Stimulated activated CD8-positive, alpha-beta memory T cell treated with anti-CD3 and anti-CD28 coated beads, Interleukin-12 subunit alpha, Interleukin-12 subunit beta, amount 100 ng/mL, for 24 hours (primary cell): ENCODE data around the gene WDR54.
"Not testable (repeated sequence)": the region's sequence is repeated elsewhere in the genome, so short reads cannot be mapped to it uniquely, and the experiment has no call there.

ENCODE experiments used
- DNase-seq: peaks from one replicate; pipeline ENCODE4 v3.0.0-alpha.2; 2020; ENCODE audit errors: extremely low read depth

The WDR54 gene

GRCh38 chr2:74429487-74430451 lies 8.2 kb downstream of the WDR54 start:
- no peak for DNase-seq

DNA sequence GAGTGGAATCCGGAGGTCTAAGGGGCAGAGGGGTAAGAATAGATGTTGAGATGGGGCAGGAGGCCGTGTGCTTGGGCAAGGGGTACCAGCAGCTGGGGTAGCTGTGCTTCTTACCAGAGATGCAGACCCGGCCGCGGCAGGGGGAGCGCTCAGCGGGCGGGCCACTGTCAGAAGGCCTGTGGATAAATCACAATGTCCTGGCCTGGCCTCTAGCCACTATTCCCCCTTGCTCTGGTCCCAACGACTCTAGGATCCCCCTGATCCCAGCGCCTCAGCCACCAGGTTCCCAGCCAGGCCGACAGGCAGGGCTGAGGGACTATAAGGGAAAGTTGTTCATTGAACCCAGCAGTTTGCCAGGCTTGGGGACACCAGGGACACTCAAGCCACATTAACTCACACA lies 9.0 kb downstream of the WDR54 start:
- no peak for DNase-seq

DNA sequence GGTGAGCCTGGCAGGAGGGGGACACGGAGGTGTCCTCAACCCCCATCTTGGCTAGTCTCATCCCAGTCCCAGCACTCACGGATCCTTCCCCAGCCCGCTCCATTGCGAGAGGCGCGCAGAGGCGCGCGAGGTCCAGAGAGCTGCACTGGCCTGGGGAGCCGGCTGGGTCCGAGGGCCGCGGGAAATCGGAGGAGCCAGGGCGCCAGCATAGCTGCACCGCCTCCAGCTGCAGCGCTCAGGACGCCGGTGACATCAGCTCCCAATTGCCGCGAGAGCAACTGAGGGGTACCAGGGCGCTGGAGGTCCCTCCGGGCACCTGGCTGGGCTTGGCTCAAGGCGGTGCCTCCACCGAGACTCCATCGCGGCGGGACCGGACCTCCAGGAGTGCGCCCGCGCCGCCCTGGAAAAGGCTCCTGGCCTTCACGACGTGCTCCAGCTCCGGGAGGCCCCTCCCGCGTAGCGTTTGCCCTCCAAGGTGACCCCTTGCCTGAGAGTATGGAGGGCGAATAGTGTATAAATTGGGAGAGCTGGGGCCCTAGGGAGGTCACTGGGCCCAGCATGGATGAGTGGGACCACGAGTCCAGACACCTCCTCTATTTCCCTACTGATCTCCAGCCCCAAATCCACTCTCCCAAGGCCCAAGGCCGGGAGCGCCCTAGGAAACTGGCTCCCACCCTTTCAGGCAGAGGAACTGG lies 14.7 kb downstream of the WDR54 start:
- no peak for DNase-seq

DNA sequence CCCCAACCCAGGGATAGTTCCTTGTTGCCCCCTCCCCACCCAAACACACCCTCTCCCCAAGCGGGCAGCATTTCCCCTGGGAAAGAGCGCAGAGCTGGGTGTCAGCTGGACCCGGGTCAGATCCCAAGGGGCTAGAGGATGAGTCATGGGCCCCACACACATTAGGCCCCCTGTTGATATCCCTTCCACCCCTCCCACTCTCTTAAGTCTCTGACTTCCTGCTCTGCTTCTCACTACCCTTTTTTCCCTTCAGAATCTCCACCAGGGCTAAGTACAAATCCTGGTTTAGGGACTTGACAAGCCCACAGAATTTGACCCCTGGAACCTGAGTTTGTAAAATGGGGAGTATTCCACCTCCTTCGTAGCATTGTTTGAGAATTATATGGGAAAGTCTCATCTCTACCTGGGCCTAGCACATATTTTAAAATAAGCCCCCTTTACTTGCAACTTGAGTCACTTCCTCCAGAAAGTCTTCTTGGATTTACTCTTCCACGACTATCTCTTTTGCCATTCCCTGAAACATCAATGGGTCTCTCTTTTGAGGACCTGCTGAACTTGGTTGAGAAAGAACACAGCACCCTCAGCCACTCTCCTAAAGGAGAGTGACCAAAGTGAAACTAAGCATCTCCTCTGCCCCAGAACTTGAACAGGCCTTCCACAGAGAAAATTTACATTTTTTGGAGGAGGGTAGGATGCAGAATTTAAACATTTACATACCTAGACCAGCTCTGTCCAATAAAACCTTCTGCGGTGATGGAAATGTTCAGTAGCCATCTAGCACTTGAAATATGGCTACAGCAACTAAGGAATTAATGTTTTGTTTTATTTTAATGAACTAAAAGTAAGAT lies 15.5 kb downstream of the WDR54 start:
- no peak for DNase-seq

DNA sequence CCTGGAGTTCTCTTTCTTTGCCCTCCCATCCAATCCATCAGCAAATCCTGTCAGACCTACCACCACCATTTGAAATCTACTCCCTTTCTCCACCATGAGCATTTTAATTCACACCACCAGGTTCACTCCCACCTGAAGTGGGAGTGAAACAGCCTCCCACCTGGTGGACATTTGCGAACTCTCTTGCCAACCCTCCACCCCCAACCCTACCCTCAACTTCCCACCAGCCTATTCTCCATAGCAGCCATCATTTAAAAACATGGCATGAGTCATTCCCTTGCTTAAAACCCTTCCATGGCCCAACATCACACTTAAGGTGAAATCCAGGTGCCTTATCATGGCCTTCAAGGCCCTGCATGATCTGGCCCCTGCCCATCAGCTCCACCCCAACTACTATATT lies 16.7 kb downstream of the WDR54 start:
- no peak for DNase-seq

DNA sequence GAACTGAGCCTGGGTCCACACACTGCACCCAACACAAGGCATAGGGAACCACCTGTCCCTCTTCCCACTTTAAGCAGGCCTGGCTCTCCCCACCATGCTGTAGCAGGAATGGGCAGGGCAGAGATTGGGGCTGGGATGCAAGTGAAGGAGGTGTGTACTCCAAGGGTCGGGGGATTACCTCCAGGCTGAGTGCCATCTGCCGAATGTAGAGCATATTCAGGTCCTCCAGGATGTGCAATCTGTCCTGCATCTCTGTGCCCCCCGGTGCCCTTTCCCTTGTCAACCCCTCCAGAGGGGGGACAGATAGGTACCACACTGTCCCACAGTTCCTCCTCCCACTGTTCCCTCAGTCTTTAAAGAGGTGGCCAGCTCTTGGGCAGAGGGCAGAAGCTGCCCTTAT lies 17.8 kb downstream of the WDR54 start:
- no peak for DNase-seq

- no peak for DNase-seq
These were observed 18.4 kb downstream of the WDR54 start for GRCh38 chr2:74439803-74440377.

DNA sequence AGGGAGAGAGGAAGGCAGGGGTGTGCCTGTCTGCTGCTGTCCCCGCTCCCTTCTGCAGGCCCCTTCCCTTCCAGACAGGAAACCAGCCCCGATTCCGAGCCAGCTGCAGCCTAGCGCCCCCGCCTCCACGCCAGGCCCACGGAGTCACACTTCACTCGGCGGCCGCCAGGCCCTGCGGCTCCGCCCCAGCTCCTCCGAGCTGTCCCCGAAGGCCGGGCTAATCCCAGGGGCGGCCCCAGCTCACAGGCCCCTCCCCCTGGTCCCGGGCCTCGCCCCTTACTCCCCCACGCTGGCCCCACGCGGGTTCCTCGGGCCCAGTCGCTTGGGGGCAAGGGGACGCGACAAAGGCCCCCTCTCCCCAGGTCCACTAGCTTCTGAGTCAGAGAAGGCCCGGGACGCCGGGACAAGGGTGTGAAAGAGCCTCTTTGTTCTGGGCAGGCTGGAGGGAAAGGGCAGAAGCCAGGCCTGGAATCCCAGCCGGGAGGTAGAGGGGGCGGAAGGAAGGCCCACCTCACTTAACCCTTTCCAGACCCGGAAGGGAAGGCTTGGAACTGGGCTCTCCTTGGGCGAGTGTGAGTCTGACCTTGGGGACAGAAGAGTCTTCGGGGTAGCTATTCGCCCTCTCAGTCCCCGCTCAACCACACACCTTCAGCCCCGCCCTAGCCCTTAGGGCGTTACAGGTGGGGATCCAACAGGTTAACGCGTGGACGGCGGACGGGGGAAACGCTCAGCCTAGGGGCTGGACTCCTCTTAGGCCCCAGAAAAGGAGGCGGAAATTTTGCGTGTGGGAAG lies 19.0 kb downstream of the WDR54 start:
- no peak for DNase-seq

DNA sequence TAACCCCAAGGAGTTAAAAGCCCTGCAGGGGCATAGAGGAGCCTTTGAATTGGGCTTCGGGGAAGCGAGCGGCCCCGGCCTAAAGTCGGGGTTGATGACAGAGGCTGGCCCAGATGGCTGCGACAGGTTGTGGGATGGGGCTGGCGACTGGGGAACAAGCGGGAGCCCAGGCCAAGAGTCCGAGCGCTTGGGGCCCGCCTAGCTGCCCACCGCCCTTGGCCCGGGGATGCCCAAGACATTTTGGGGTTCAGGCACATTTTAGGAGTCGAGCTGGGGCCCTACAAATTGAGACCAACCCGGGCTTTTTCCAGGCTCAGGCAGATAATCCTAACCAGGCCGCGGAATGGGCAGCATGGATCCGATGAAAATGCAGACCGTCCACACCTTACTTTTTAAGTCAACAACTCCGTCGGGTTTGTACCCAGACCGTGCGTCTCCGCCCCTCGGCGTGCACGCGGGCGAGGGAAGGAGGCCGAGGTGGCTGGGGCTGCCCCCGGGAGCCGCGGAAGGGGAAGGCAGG lies 19.7 kb downstream of the WDR54 start:
- no peak for DNase-seq

- no peak for DNase-seq
These were observed 20.4 kb downstream of the WDR54 start, which contains the start of gene RTKN for GRCh38 chr2:74441690-74442482. Gene RTKN (minus strand): TSS chr2:74441937. CDS start chr2:74441816, 121 bp downstream.

DNA sequence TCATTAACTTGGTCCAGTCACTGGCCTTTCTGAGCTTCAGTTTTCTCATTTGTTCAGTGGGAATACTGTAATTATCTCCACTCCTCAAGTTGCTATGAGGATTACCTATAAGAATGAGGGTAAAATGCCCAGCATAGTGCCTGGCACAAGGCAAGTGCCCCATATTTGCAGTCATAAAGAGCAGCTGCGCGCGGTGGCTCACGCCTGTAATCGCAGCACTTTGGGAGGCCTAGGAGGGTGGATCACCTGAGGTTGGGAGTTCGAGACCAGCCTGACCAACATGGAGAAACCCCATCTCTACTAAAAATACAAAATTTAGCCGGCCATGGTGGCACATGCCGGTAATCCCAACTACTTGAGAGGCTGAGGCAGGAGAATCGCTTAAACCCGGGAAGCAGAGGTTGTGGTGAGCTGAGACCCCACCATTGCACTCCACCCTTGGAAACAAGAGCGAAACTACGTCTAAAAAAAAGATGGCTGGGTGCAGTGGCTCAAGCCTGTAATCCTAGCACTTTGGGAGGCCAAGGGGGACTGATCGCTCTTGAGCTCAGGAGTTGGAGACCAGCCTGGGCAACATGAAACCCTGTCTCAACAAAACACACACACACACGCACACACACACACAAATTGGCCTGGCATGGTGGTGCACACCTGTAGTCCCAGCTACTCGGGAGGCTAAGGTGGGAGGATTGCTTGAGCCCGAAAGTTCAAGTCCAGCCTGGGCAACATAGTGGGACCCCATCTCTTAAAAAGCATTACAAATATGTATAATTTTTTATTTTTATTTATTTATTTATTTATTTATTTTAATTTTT lies 21.2 kb downstream of the WDR54 start:
- DNase-seq = not testable (repeated sequence)

- no peak for DNase-seq
These were observed 23.2 kb downstream of the WDR54 start for GRCh38 chr2:74444498-74445318.

GRCh38 chr2:74447230-74447999 lies 25.9 kb downstream of the WDR54 start:
- no peak for DNase-seq

DNA sequence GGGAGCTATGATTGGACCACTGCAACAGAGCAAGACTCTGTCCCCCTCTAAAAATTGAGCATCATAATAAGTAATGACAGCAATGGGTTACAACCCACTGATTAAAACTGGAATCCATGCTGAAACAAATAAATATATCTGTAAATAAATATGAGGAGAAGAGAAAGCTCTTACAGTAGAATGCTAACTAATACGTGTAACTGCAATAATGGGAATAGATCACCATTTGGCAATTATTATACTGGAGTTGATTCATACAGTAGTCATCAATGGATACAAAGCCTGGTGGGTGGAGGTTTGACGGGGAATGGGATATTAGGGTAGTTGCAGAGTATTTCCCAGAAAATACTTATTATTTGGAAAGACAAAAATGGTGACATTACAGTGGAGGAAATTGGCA lies 27.2 kb downstream of the WDR54 start:
- DNase-seq = no peak

DNA sequence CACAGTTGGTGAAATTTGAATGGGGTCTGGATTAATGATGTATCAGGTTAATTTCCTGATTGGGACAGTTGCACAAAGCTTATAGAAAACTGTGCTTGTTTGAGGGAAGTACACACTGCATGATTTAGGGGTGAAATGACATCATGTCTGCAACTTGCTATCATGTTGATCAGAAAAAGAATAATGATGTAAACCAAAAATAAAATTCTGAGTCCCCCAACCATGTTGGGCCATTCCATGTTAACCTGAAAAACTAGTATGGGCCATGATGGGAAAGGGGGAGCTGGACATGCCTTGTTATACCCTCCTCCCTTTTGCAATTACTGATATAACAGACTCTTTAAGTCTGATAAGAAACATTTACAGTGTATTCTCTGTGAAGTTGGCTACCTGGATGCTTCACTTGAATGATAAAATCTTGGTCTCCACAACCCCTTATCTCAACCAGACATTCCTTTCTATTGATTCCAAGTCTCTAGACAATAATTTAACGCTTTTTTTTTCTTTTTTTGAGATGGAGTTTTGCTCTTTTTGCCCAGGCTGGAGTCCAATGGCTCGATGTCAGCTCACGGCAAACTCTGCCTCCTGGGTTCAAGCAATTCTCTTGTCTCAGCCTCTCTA lies 29.1 kb downstream of the WDR54 start:
- DNase-seq = no peak

DNA sequence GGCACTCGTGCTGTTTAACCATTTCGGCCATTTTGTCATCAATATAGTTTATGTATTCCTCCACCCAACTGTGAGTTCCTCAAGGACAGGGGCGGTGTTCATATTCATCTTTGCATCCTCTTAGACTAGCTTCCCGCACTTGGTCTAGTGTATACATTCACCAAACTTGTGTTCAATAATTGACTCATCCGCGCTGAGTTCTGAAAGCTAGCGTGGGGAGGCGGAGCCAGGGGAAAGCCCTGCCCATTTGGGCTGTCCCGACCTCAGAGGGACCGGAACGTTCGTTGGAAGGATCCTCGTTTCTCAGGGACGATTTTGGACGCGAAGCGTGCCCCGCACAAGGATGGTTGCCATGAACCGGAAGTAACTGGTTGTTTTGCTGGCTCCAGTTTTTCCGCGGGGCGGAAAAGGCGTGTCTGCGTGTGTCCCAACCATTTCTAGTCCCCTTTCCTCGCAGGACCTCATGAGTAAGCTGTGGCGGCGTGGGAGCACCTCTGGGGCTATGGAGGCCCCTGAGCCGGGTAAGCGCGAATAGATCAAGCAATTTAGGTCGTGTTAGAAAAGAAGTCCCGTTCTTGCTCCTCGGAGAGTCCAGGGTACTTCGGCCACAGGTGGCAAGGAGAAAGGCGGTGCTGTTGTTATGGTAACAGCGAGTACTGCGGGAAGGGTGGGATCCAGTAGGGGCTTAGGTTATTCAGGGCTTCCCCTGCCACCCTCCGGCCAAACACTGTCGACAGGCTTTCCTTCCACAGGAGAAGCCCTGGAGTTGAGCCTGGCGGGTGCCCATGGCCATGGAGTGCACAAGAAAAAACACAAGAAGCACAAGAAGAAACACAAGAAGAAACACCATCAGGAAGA lies 33.4 kb downstream of the WDR54 start, which contains the start of gene INO80B:
TSS of gene INO80B (plus strand) at position 434 of the 858 bp plus-strand sequence. CDS start at position 464, 30 bp downstream.
- peak; percentile 85 for DNase-seq
